Stimulated activated CD4-positive, alpha-beta T cell treated with anti-CD3 and anti-CD28 coated beads, TNF-alpha, amount 100 ng/mL, for 48 hours (primary cell): Measurements from ENCODE around the gene NTRK2.
"Not testable (repeated sequence)": the region's sequence is repeated elsewhere in the genome, so short reads cannot be mapped to it uniquely, and the experiment has no call there.

ENCODE experiments used
- DNase-seq, 3 donors: peaks; one replicate each; pipeline ENCODE4 v3.0.0-alpha.2; 2020; ENCODE audit warnings: low read depth in 3 of 3

The NTRK2 gene

DNA sequence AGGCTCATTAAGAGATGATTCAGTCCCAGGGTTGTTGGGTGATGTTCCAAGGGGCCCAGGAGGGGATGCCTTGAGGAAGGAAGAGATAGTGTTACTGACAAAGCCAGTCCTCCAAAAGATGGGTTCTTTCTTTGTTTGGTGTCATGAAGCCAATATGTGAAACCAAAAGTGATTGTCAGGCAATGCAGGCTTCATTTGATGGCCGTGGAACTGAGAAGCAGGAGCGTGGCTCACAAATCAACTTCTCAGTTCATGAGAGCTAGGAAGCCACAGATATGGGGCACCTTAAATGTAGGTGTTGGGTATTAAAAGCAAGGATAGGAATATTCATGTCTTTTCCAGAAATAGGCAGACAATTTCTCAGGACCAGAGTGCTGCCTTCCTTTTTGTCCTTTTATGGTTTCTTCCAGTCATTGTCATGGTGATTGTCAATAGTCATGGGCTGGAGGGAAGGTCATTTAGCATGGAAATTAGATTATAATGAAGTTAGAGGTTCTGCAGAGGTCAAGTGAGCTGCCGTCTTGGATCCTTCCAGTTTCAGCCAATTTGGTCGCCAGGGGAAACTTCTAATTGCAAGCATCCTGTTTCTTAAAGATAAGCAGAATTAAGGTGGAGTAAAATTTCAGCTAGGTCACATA, 393.0 kb downstream of the NTRK2 start:
- no peak for DNase-seq

DNA sequence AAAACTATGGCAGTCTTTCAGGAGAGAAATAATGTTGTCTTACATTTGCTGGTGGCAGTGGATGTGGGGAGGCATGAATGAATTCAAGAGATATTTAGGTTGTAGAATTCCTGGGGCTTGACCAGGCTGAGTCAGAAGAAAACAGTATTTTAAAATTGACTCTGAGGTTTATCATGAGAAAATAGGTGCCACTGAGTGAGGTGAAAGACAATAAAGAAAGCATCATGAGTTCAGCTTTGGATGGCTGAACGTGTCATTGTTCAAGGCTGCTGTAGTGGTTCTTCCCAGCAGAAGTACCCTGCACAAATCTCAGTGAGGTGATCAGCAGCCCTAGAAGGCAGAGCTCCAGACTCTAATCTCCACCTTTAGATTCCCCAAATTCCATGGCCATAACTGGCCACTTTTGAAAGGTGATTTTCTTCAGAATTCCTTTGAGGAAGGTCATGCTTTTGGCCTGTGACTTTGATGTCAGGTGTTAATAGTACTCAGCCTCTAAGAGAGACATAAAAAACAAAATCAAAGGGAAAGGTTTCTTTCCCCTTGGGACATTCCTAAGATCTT, 395.4 kb downstream of the NTRK2 start:
- no peak for DNase-seq

DNA sequence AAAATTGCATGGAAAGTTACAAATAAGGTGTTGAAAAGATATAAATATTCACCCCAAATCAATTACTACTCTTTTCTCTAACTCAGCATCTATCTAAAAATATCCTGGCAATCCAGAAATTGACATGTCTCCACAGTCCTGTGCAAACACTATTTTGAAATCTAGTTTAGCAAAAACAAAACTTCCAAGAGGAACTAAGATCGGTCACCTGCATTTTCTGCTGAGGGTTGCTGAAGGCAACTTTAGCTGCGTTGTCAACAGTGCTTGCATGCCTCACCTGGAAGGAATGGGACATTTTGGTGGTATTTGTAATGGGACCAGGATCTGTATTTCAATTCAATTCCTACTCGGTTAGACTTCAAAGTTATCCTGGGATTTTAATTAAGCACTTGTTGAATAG, 398.3 kb downstream of the NTRK2 start:
- no peak for DNase-seq

DNA sequence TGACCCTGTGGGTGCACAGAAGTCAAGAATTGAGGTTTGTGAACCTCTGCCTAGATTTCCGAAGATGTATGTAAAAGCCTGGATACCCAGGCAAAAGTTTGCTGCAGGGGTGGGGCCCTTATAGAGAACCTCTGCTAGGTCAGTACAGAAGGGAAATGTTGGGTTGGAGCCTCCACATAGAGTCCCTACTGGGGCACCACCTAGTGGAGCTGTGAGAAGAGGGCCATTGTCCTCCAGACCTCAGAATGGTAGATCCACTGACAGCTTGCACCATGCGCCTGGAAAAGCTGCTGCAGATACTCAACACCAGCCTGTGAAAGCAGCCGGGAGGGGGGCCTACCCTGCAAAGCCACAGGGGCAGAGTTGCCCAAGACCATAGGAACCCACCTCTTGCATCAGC, 399.9 kb downstream of the NTRK2 start:
- not testable (repeated sequence) for DNase-seq
